HG02885 (cell line): ENCODE data around the gene CPEB3.
"Not testable (repeated sequence)": the region's sequence is repeated elsewhere in the genome, so short reads cannot be mapped to it uniquely, and the experiment has no call there.

Experiments used
- ATAC-seq: cut with Tn5 transposase; IDR thresholded peaks from one replicate; pipeline ENCODE4 v1.9.1; 2021; ENCODE audit warnings: mild to moderate bottlenecking; ENCODE audit not compliant: unreplicated experiment, poor library complexity

The CPEB3 gene

DNA sequence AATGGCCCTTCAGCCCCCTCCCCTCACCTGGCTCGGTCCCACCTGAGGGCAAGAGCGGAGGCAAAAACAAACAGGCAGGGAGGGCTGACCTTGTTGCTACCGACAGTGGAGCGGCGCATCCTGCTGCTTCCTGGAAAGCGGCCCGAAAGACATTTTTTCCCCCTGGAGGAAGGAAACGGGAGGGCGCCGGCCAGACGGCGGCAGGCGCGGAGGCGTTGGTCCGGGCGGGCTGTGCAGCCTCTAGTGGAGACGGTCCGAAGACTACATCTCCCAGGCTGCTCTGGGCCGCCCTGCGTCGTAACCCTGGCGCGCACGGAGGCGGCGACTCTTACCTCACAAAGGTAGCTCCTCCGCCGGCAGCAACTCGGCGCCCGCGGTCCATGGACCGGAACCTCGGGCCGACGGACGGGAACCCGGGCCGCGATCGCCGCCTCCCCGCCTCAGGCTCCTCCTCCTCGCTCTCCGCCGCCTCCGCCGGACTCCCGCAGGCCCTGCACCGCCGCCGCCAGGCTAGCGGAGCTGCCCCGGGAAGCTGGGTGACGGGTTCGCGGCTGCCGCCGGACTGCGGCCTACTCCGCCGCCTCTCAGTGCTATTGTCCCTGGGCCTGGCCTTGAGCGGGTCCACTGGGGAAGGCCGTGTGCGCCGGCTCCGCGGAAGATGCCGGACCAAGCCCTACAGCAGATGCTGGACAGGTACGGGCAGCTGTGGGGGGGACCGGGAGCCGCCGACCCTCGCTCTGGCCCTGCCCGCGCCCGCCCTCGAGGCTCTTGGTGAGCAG lies at the start of gene CPEB3, which contains the start of gene MARCHF5:
CPEB3 (minus strand) TSS at position 242 of the 779 bp plus-strand sequence. CDS start 50,728 bp downstream, outside the sequence.
MARCHF5 (plus strand) TSS at position 331 of the 779 bp plus-strand sequence; CDS start at position 659, 328 bp downstream.
- ATAC-seq: peak; percentile 99

DNA sequence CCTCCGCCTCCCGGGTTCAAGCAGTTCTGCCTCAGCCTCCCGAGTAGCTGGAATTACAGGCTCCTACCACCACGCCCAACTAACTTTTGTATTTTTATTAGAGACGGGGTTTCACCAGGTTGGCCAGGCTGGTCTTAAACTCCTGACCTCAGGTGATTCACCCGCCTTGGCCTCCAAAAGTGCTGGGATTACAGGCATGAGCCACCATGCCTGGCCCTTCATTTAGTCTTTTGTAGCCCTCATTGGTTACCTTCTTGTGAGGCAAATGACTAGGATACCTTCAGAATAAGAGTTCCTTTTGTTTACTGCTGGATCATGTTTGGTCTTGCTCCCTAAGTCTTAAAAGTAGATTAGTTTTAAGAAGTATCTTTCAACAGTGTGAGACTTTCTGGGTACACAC lies 39.0 kb upstream of the CPEB3 start:
- not testable (repeated sequence) for ATAC-seq

DNA sequence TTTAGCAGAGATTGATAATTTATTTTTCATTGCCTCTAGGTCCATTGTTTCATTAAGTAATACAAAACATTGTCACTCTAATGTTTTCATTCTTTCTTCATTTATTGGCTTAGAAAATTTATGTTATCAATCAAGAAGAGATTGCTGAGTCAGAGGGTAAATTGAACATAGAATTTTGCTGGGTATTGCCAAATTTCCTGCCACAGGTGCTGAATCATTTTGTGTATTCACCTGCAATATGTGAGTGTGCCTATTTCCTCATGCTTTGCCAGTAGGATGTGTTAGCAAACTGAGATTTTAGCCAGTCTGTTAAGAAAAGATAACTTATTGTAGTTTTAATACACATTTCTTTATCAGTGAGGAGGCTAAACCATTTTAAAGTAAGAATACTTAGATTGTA lies 38.1 kb upstream of the CPEB3 start:
- ATAC-seq: no peak

DNA sequence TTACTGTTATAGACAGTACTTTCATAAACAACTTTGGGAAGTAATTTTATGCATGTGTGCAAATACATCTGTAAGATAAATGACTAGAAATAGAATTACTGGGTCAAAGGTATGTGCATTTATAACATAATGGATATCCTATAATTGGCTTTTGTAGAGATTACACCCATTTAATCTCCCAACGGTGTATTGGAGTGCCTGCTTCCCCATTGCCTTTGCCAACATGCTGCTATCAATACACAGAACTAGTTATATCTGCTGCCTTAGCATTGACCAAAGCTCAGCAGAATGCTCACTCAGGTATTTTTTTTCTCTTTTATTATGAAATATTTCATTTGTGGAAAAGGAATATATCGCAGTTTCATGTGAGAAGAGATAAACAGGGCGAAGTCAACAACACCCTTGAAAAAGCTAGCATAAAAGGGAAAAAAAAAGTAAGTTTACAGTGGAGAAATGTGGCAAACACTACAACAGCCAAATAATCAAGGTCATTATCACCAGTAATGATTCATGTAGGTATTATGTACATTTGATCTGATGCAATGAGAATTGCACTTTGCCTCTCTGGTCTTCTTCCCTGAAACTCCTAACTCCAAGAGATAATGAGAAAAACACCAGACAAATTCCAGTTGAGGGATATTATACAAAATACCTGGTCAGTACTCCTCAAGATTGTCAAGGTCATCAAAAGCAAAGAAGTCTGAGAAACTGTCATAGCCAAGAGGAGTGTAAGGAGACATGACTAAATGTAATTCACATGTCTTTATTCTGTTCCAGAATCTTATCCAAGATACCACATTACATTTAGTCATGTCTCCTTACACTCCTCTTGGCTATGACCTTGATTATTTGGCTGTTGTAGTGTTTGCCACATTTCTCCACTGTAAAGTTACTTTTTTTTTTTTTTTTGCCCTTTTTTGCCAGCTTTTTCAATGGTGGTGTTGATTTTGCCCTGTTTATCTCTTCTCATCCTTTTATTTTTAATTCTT lies 36.9 kb upstream of the CPEB3 start:
- no peak for ATAC-seq

DNA sequence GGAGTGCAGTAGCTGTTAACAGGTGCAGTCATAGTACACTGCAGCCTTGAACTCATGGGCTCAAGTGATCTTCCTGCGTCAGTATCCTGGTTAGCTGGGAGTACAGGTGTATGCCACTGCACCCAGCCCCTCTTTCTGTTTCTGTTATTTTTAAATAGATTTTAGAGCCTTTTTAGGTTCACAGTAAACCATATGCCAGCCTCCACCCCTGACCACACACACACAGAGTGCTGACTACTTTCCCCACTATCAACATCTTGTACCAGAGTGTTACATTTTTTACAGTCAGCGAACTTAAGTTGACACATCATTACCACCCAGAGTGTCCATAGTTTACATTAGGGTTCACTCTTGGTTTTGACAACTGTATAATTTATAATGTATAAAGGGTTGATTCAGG lies 32.2 kb upstream of the CPEB3 start:
- ATAC-seq: no peak

DNA sequence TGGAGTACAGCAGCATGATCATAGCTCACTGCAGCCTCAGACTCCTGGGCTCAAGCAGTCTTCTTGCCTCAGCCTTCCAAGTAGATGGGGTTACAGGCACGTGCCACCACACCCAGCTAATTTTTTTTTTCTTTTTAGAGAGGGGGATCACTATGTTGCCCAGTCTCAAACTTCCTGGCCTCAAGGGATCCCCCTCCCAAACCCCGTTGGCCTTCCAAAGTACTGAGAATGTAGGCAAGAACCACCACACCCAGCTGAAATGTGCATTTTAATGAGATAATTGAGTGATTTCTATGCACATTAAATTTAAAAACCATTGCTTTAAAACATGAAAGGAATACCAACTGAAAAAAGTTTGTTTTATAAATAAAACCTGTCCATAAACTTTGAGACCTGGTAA lies 25.7 kb upstream of the CPEB3 start:
- no peak for ATAC-seq

DNA sequence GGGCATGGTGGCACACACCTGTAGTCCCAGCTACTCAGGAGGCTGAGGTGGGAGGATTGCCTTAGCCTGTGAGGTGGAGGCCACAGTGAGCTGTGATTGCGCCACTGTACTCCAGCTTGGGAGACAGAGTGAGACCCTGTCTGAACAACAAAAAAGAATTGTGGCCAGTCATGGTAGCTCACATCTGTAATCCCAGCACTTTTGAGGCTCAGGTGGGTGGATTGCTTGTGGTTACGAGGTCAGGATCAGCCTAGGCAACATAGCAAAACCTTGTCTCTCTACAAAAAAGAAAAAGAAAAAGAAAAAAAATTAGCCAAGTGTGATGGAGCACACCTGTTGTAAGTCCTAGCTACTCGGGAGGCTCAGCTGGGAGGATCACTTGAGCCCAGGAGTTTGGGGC lies 22.9 kb upstream of the CPEB3 start:
- no peak for ATAC-seq

DNA sequence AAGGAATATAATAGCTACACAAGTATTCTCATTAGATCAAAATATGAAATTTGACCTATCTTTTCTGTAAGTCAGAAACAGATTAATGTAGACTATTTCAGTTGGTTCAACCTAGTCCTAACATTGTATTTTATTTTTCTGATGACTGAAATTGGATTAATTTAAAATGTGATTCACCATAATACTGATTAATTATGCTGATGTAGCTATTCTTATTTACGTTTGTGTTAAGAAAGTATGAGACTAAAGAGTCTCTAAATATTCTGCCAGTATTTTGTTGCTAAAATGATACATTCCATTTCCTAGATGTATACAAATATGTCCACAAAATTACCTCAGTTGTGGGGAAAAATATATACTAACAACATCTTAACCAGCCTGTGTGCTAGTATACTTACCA lies 18.4 kb upstream of the CPEB3 start:
- ATAC-seq: no peak

DNA sequence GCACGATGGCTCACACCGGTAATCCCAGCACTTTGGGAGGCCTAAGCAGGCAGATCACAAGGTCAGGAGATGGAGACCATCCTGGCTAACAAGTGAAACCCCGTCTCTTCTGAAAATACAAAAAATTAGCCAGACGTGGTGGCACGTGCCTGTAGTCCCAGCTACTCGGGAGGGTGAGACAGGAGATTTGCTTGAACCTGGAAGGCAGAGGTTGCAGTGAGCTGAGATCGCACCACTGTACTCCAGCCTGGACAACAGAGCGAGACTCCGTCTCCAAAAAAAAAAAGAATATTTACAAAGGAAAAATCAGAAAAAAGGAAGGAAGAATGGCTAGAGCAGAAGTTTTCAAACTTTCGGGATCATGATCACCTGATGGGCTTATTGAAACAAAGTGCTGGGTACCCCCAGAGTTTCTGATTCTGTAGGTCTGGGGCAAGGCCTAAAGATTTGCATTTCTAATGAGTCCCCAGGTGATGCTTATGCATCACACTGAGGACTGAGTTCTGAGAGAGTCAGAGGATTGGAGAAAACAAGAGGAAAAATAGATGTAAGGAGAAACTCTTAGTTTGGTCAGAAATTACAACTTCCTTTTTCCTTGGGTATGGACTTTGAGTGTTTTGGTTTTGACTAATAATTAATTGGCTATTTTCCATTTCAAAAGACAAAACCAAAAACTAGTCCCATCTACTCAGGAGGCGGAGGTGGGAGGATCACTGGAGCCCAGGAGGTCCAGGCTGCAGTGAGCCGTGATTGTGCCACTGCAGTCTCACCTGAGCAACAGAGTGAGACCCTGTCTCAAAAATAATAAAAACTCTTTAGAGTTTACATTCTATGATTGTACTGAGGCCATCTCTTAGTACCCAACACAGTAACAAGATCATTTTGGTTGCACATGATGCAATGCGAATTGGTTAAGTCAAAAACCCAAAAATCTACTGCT lies 14.5 kb upstream of the CPEB3 start:
- ATAC-seq: no peak

DNA sequence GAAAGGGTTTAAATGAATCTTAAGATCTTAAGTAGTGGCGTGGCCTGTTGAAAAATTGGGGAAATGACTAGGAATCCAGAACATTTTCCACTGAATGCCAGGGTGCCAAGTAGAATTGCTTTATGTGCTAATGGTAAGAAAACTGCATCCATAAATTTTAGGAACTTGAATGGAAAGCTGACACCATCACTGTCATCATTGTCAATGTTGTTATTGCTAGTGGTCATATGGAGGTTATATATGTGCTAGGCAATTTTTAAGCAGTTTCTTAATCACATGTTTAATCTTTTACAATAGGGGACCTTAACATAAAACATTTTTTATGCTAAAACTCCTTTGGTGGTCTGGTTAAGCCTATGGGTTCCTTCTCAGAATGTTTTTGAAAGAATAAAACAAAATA lies 13.2 kb upstream of the CPEB3 start:
- no peak for ATAC-seq

DNA sequence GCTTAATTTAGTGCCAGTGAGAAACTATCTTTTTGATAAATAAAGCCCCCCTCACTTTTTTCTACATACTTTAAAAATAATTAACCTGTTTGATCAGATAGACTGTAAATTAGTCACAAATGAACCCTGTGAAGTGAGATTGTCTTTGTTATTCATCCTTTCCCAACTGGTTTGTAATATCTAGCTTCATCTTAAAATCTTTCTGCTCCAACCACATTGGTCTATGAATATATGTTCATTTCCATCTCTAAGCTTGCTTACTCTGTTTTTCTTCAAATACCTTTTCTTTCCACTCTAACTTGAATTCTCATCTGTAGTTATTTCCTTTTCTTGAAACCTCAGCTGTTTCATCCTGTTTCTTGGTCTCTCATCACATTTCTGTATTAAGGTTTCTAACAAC lies 12.2 kb upstream of the CPEB3 start:
- ATAC-seq: no peak

DNA sequence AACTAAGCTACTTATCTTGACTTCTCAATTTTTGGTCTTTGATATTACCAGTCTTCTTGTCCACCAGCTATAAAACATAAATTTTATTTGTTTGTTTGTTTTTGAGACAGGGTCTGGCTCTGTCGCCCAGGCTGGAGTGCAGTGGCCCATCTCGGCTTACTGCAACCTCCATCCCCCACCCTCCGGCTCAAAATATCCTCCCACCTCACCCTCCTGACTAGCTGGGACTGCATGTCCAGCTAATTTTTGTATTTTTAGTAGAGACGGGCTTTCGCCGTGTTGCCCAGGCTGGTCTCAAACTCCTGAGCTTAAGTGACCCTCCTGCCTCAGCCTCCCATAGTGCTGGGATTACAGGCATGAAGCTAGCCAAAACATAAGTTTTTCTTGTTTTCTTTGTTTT lies 7.6 kb upstream of the CPEB3 start:
- ATAC-seq: no peak

DNA sequence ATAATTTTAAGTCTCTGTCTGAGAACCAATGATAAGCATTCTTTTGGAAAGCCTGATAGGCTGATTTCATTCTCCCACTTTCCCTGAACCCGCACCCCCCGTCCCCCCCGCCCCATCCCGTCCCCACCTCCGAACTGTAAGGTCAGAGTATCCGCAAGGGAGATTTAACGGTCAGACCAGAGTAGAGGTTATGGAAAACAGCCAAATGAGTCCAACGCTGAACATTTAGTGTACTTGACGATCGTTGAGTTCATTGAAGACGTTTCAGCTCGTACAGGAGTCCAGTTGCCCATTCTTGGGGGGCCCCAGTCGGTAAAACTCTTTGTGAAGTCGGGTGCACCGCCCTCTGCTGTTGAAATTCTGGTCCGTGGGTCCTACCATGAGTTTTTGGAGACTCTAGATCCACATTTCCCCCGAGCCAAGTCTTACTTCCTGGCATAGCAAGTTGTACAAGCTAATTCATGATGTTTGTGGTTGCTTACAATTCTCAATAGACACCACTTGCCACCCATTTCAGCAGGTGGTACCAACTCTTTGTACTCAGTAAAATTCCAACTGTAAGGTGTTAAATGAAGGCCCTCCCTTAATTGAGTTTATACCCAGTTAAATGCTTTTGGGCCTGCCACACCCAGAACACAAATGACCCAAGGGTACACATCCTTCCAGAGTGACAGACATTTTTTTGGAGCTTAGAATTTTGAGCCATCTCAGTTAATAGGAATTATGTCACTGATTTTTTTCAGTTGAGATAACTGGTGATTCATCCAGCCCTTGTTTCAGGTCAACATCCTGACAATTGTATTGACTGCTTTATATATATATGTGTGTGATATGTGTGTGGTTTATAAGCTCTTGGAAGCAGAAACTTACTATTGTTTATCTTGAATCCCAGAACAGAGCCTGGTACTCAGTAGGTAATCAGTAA lies 1.3 kb upstream of the CPEB3 start:
- no peak for ATAC-seq

DNA sequence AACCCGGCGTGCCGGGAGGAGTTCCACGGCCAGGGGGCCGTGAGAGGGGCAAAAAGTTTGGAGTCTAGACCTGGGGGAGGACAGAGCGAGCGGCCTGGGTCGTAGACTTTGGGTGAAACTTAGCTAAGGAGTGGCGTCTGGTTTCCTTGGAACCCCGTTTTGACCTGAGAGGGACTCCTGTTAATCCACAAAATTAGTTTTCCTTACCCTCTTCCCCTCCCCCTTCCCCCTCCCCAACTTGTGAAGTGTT lies 663 bp upstream of the CPEB3 start:
- ATAC-seq: no peak

DNA sequence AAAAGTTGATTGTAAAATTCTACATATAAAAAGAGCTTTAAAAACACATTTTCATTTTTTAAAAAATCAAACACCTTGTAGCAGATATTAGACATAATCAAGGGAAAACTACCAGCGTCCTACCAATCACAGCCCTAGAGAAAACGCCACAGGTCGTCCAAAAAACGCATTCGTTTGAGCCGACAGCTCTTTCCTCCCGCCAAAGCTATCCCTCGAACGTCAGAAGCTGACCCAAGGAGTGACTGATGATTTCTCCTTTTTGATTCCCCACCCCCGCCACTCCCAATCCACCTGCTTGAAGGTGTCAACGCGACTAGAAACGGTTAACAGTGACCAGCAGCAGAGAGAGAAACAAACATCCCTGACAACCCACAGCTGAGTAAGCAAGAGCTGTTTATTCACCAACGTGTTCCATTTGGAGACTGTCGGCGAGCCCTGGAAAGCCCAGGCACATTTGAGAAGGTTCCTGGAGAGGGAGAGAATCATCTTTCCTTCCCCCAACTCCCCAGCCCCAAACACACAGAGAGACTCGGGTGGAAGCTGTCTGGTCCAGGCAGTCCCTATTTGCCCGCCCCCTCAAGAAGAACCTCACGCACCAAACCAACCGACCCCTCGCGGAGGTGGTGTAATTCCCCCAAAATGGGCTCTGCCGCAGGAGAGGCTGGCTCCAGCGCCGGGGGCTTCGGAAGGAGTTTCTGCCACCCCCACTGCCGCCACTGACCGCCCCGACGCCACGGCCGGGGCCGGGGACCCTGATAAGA lies 622 bp downstream of the CPEB3 start:
- ATAC-seq: peak; percentile 10

DNA sequence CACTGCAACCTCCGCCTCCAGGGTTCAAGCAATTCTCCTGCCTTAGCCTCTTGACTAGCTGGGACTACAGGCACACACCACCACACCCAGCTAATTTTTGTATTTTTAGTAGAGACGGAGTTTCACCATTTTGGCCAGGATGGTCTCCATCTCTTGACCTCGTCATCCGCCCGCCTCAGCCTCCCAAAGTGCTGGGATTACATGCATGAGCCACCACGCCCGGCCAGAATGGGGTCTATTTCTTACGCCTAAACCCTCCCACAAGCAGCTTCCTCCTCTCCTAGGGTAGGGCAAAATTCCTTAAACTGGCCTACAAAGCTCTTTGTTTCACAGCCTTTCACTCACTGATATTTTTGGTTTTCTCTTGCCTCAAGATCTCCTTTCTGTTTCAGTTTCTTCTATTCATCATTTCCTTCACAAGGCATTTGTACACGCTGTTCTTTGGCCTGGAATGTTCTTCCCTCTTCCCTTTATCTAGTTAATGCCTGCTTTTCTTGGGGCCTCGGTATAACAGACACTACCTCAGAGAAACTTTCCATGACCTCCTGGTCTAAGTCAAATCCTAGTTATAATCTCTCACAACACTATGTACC lies 6.7 kb downstream of the CPEB3 start:
- ATAC-seq: no peak

DNA sequence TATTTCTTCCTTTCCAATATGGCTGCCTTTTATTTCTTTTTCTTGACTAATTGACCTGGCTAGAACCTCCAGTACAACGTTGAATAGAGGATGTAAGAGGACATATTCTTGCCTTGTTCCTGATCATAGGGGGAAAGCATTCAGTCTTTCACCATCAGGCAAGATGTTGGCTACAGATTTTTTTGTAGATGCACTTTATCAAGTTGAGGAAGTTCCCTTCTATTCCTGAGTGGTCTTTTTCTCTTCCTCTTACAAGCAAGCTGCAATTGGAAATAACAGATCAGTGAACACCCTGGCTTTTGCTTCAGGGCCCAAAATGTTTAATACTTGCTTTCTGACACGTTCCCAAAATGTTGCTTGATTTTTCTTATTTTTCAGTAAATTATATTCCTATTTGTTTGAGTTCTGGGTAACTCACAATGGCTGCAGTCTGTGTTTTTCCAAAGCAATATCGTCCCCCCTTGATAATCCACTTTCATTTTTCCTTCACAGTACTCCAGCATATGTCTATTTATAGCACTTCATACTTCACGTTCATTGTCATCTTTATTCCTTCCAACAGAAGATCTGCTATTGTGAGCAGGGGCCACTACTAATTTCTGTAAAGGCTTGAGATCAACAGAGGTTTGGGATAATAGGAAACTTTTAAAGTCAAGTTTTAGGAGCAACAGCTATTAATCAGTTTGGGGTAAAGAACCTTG lies 11.7 kb downstream of the CPEB3 start:
- ATAC-seq: no peak

DNA sequence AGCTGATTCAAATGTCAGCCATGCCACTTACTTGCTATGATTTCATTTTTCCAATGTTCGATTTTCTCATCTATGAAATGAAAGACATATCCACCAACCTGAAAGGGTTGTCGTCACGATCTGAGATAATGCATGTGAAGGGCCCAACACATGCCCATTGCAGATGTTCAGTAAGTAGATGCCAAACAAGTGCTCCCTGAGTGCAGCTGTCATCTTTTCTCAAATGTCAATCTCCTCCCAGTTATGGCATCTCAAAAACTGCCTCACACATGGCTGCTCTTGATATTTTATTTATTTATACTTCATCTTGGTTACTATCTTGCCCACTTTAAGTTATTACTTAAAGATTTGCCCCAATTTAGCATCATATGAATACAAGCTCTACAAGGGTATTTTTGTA lies 16.8 kb downstream of the CPEB3 start:
- no peak for ATAC-seq
